ENCODE measurements around the gene DTX3. TPM values are rescaled to one million over a fixed set of nuclear protein-coding genes. Genes with fewer than 3 reads are reported as not detected.

The DTX3 gene
- total RNA-seq, 1 experiment from 2014 or later: 18.1 TPM

DNA sequence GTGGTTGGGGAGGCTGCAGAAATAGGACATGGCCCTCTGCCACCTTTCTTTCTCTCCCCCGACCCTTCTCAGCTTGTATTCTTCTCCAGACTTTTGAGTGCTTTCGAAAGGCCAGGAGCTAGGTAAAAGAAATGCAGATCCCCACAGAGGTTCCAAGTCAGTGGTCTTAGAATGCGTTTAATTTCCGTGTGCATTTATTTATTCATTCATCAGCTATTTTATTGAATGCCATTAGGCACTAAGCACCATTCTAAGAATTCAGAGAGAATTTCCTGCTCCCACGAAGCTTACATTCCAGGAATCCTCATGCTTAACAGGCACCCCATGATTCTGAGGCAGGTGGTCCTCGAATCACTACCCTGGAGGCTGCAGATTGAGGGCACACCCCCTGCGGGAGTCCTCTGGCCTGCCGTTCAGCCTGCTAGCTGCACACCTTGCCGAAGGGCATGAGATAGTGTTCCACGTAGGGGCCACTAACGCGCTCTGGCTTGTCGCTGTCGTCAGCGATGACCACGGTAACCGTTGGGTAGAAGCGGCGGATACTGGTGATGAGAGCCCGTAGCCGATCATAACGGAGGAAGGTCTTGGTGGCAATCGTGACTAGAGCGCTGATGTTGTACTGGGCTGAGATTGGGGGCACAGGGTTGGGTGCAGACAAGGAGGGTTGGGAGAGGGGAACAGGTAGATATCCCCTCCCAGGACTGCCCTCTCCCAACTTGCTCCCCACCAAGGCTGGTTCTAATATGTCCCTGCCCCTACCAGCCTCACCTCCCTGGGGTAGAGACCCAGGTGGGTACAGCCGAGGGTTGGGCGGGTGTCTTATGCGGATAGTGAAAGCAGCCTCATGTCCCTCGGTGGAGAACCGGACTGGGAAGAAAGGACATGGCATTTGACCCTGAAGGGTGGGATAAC, 23.9 kb downstream of the DTX3 start:
- H3K9me3 ChIP-seq (ENCODE audit: insufficient read depth, low read depth): no peaks in the 10 kb centered on the region
- peaks cover 5% of the 10 kb centered on the region; the same call in 1 of the 2 replicates for H3K4me1 ChIP-seq (replicated peaks; ENCODE audit: insufficient read depth)
- no peaks in the 10 kb centered on the region for H3F3A ChIP-seq (ENCODE audit: insufficient read depth, low read depth)
- H3K4me3 ChIP-seq: no peak overlapping the region
- H3K4me2 ChIP-seq: no peak overlapping the region
- no peaks in the 10 kb centered on the region for H3K9me2 ChIP-seq (ENCODE audit: insufficient read depth)
- H3K36me3 ChIP-seq (ENCODE audit: low read depth): no peaks in the 10 kb centered on the region
- ChIA-PET POLR2A (ENCODE audit: unreplicated experiment) (interaction anchor here (0.6 kb wide), 1 partner anchor 37 kb away, joined by 3 read pairs; no protein-coding TSS in a partner anchor), CTCF (no interaction called here)
- H3K27me3 ChIP-seq (ENCODE audit: insufficient read depth, low read depth): peaks cover 9% of the 10 kb centered on the region; the same call in 1 of the 2 replicates
- intact Hi-C loops (cut with micrococcal nuclease; ENCODE audit: unreplicated experiment): no loop called here
- H2AFZ ChIP-seq: no peak overlapping the region
- no peaks in the 10 kb centered on the region for H4K20me1 ChIP-seq (ENCODE audit: insufficient read depth)
- DNase-seq: no peak
- no peak overlapping the region for H3K27ac ChIP-seq
- TF ChIP-seq EZH2 (IDR thresholded peaks at IDR 0.05; ENCODE audit: low read depth): no peak
- TF ChIP-seq, protein P1, sequence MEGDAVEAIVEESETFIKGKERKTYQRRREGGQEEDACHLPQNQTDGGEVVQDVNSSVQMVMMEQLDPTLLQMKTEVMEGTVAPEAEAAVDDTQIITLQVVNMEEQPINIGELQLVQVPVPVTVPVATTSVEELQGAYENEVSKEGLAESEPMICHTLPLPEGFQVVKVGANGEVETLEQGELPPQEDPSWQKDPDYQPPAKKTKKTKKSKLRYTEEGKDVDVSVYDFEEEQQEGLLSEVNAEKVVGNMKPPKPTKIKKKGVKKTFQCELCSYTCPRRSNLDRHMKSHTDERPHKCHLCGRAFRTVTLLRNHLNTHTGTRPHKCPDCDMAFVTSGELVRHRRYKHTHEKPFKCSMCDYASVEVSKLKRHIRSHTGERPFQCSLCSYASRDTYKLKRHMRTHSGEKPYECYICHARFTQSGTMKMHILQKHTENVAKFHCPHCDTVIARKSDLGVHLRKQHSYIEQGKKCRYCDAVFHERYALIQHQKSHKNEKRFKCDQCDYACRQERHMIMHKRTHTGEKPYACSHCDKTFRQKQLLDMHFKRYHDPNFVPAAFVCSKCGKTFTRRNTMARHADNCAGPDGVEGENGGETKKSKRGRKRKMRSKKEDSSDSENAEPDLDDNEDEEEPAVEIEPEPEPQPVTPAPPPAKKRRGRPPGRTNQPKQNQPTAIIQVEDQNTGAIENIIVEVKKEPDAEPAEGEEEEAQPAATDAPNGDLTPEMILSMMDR (conservative IDR thresholded peaks at IDR 0.05): no peak
- H3K79me2 ChIP-seq (ENCODE audit: low read depth): no peaks in the 10 kb centered on the region
- BruUV-seq (replicated peaks): no TSS peak

GRCh38 chr12:57629897-57630471, 25.4 kb downstream of the DTX3 start:
- POLR2A ChIA-PET (ENCODE audit: unreplicated experiment): interaction anchor here (0.6 kb wide), 1 partner anchor 83 kb away, joined by 7 read pairs; no protein-coding TSS in a partner anchor
- no peaks in the 10 kb centered on the region for H3K9me2 ChIP-seq (ENCODE audit: insufficient read depth)
- H3K4me3 ChIP-seq: no peak overlapping the region
- H3K36me3 ChIP-seq (ENCODE audit: low read depth): no peaks in the 10 kb centered on the region
- no peaks in the 10 kb centered on the region for H4K20me1 ChIP-seq (ENCODE audit: insufficient read depth)
- no peaks in the 10 kb centered on the region for H3K9me3 ChIP-seq (ENCODE audit: insufficient read depth, low read depth)
- no peak for TF ChIP-seq EZH2 (IDR thresholded peaks at IDR 0.05; ENCODE audit: low read depth)
- TF ChIP-seq, protein P1 (conservative IDR thresholded peaks at IDR 0.05): no peak
- H3K4me1 ChIP-seq (replicated peaks; ENCODE audit: insufficient read depth): peaks cover 8% of the 10 kb centered on the region; the same call in 1 of the 2 replicates
- H3K27me3 ChIP-seq (ENCODE audit: insufficient read depth, low read depth): no peaks in the 10 kb centered on the region
- no peaks in the 10 kb centered on the region for H3F3A ChIP-seq (ENCODE audit: insufficient read depth, low read depth)
- no peak for DNase-seq
- no peak overlapping the region for H3K27ac ChIP-seq
- no peaks in the 10 kb centered on the region for H3K79me2 ChIP-seq (ENCODE audit: low read depth)
- no peak overlapping the region for H2AFZ ChIP-seq
- no peak overlapping the region for H3K4me2 ChIP-seq
- CTCF ChIA-PET: no interaction called here
- intact Hi-C loops (cut with micrococcal nuclease; ENCODE audit: unreplicated experiment): loop anchor here (5.0 kb wide), 2 partner anchors 62 to 168 kb away; partner anchors contain the start of gene OS9
- BruUV-seq (replicated peaks): no TSS peak

DNA sequence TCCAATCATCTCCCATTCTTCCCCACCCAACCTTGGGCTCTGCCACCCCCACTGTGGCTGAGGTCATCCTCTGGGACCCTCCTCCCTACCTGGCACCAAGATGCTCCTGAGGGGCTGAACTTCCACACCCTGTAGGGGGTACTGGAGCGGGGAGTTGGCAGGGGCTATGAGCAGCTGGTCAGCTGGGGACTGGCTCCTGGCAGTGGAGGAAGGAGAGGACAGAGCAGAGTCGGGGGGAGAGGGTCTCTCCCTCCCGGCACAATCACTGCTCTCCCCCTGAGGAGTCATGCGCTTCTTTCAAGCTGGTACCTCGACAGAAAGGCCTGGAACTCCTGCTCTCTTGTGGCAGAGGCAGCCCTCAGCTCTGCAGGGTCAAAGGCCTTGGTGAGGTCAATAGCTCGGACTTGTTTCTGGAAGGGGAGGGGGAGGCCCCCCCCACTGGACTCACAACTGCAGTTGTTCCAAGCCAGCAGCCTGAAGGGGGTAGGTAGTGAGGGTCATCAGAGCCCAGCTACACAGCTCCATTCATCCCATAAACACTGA, 26.3 kb downstream of the DTX3 start:
- POLR2A ChIA-PET (ENCODE audit: unreplicated experiment): no interaction called here
- CTCF ChIA-PET: no interaction called here
- Histone ChIP-seq H3K4me2 (no peak overlapping the region), H4K20me1 (ENCODE audit: insufficient read depth) (no peaks in the 10 kb centered on the region), H3K4me3 (no peak overlapping the region), H3K27me3 (ENCODE audit: insufficient read depth, low read depth) (no peaks in the 10 kb centered on the region), H3K79me2 (ENCODE audit: low read depth) (no peaks in the 10 kb centered on the region), H3F3A (ENCODE audit: insufficient read depth, low read depth) (no peaks in the 10 kb centered on the region), H3K36me3 (ENCODE audit: low read depth) (no peaks in the 10 kb centered on the region), H3K27ac (no peak overlapping the region), H3K9me3 (ENCODE audit: insufficient read depth, low read depth) (no peaks in the 10 kb centered on the region), H2AFZ (no peak overlapping the region), H3K4me1 (replicated peaks; ENCODE audit: insufficient read depth) (peaks cover 8% of the 10 kb centered on the region; the same call in 1 of the 2 replicates), H3K9me2 (ENCODE audit: insufficient read depth) (no peaks in the 10 kb centered on the region)
- TF ChIP-seq, protein P1 (conservative IDR thresholded peaks at IDR 0.05): no peak
- TF ChIP-seq EZH2 (IDR thresholded peaks at IDR 0.05; ENCODE audit: low read depth): no peak
- BruUV-seq (replicated peaks): TSS peak; percentile 13
- intact Hi-C loops (cut with micrococcal nuclease; ENCODE audit: unreplicated experiment): loop anchor here (5.0 kb wide), 2 partner anchors 61 to 169 kb away; partner anchors contain the start of gene OS9
- DNase-seq: no peak

Measured in PC-9 (cell line).